SIG-M5 treated with dmso at 0.1 percent for 504 hours (cell line): Measurements from ENCODE around the gene HSPB3.
"Not testable (repeated sequence)": the region's sequence is repeated elsewhere in the genome, so short reads cannot be mapped to it uniquely, and the experiment has no call there.

Experiments
- DNase-seq: peaks from one replicate; lab custom pipeline; 2025; ENCODE audit not compliant: unreplicated experiment; lab: John Stamatoyannopoulos, UW

HSPB3 gene

DNA sequence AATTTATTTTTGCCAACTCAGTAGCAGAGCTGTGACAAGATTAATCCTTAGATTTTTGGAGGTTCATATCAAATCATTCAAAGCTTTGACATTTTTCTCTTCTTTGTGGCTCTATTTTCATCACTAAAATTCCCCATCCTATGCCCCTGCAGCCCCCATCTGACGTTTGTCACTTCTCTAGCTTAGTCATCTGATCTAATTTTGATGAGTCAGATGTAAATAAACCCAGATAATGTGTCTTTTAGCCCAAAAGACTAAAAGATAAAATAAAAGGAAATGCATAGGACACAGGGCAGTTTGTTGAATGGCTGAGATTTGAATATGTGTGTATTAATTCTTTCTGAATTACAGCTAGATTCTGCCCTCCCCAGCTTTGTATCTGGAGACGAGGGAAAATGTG lies 897 bp upstream of the HSPB3 start:
- no peak for DNase-seq

DNA sequence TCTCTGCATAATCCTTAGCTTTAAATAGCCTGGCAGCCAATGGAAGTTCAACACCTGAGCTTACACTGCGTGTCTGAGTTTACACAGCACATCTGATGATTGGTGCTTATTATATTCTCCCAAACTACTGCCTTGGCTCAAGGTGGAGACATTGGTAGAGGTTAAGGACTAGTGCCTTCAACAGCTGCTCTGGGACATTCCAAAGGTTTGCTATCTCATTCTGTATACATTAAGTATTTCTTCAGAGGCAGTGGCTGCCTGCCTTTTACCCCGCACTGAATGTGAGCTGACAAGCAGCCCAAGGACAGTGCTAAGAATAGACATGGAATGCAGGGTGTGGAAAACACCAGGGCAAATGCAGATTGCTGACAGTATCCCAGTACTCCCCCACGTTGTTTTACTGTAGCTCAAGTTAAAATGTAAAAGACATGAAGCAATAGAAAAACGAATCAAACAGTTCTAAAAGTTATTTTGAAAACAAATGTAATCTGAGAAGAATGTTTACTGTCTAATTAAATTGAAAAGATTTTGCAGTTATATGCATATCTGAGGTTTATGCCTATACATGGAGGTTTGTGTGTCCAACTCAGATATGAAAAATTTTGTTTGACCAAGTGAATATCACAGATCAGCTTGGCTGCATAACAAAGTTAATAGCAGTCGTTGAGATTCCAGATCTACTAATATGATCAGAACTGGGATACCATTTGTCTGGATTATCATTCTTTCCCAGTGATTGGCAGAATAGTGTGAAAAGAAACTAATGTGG lies 1.8 kb downstream of the HSPB3 start:
- DNase-seq, result no peak

DNA sequence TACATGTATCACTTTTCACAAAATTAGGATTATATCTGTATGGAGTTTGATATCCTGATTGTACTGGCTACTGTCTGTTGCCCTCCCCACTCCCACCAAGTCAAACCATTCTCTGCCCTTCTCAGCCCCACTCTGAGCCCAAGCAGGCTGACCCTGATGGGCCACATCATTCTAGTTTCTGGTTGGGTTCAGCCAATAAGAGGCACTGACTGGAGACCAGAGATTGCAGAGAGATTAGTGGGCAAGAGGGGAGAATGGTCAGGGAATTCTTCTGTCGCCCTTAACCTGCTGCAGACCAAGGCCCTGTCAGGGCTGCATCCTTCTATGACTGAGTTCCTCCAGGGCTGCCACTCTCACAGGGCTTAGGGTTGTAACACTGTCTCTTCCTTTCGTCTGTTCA lies 2.7 kb downstream of the HSPB3 start:
- no peak for DNase-seq

DNA sequence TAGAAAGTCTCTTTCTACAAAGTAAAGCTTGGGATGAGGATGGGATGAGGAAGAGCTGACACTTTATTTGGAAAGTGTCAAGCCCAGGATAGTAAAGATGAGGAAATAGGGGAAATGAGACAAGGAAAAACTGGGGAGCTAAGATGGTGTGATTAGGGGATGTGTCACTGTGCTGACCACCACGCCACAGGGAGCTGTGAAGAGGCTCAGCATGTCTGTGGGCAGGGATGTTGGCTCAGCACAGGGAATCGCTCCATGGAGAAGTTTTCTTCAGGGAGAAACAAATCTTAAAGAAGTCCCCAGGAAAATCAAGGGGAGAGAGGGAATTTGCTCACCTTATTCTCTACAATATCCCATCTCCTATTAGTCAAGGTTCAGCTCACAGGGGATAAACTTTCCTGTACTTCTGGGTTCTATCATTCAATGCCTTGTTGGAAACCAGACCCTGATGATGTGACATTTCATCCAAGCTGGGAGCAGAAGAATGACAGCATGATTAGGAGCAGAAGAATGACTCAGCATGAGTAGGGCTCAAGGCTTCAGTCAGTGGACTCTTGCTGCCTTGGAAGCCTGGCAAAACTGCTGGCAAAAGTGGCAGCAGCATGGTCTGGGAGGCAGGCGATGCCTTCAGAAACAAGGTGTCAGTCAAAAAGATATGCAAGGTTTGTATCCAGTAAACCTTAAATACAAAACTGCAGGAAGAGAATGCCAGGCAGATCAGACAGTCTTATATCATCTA lies 4.9 kb downstream of the HSPB3 start:
- no peak for DNase-seq

DNA sequence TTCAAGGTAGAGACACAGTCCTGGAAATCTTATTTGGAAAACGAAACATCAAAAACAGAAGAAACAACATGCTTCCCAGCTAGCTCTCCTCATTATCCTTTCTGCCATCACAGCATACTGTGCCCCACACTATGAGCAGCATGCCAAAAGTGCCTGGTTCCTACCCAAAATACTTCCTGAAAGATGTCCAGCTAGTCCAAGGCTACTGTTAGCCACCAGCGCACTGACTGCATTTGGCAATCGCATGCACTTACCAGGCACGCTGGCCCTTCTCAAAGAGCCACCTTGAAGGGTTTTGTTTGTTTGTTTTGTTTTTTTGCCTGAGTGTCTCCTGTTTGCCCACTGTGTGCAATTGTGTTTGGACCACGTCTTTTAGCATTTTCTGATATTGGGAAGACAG lies 6.8 kb downstream of the HSPB3 start:
- DNase-seq, result no peak

DNA sequence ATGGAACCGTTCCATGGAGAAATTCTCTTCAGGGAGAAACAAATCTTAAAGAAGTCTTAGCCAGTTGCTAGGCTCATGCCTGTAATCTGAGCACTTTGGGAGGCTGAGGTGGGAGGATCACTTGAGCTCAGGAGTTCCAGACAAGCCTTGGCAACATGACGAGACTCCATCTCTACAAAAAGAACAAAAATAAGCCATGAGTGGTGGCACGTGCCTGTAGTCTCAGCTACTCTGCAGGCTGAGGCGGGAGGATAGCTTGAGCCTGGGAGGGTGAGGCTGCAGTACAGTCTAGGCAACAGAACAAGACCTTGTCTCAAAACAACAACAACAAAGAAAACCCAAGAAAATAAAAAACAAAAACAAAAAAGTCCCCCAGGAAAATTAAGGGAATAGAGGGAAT lies 8.2 kb downstream of the HSPB3 start:
- no peak for DNase-seq

DNA sequence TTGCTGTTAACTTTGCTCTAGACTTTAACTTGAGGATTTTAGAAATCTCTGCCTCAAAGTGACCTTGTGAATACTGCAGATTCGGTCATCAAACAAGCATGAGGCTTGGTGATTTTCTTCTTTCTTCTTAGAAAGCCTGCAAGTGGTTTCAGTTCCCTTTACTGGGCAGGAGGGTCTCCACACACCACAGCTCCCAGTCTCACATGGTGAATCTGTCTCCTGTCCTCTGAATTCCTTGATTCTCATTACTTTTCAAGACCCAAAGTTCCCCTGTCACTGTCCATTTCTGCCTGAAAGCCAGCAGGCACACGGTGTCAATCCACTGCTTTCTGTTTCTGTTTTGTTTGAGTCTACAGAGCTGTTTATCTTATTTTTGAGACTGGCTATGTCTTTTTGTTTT lies 14.1 kb downstream of the HSPB3 start:
- DNase-seq, result peak; percentile 26

DNA sequence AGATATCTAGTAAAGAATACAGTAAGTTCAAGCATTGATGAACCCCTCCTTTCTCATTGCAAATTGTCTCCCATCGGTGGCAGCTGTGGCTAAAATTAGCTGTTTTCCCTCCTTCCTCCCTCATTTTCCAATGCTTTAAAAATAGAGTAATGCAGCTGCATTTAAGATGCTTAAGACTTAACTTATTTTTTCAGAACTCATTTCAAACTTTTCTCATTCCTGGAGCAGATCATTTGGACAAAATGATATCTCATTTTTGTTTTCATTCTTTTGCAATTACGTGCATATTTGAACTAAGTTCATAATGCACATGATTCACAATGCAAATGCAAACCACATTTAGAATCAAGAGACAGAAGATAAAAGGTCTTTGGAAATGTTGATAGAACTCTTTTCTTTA lies 14.6 kb downstream of the HSPB3 start:
- DNase-seq, result no peak

DNA sequence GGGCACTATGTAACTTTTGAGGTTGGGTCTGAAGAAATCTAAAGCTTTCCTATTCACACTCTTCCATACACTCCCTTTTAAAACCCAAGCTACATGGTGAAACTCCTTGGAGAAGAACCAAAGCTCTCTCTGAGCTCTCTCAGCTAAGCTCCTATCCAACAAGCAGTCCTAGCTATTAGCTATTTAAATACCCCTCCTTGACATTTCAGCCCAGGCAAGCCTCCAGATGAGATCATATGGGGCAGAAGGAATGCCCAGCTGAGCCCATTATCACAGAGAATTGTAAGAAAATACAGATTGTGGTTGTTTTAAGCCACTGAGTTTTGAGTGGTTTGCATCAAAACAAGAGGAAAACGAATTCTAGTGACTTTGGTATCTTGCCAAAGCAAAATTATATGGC lies 15.2 kb downstream of the HSPB3 start:
- DNase-seq, result no peak

DNA sequence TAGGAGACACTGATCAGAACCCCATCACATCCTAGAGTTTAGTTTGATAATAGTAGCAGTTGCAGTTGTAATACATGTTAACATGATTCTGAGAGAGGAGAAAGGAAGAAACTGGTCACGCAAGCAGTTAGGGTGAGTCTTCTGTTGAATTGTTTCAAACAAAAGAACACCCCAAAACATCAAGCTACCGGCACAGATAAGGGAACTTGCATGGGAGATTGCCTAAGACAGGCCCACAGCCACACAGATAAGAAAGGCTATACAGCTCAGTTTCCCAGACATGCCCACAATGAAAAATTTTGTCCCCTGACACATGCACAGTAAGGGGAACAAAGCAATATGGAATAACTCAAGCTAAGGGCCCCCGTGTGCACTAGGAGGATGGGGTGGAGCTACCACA lies 15.9 kb downstream of the HSPB3 start:
- DNase-seq, result no peak

DNA sequence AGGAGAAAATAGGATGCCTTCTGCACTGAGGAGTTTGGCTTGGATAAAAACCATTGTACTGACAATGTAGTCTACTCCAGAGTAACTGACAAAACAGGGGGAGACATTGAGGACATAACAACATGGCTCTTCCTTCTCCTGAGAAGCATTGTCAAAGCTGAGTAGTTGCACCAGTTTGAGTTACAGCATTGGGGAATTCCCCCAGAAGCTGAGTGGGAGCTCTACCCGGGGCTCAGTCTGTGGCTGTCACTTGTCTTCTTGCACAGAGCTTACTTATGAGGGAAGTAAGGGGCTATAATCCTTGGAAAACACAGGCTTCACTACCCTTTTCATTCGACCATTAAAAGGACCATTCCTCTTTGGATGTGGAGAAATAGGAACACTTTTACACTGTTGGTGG lies 21.2 kb downstream of the HSPB3 start:
- DNase-seq, result no peak

DNA sequence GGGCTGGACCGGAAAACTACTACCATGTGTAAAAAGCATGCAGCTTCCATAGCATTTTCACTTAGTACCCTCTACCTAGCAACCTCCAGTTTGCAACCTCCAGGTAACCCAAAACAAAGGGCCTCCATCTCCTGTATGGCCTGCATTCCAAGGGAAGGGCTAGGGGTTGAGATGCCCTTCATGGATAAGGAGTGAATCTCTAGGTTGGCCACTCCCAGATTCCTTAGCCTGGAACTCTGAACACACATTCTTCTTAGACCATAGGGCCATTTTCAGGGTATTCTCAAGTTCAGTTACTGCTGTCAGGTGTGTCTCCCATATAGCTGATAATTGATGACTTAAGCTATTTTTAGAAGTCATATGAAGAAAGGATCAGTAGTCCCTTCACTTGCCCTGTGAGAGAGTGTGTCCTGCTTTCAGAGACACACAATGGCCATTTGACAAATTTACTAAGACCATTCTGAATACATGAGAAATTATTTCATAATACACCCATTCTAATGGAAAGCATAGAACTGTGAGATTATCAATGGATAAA lies 22.5 kb downstream of the HSPB3 start:
- DNase-seq, result no peak

DNA sequence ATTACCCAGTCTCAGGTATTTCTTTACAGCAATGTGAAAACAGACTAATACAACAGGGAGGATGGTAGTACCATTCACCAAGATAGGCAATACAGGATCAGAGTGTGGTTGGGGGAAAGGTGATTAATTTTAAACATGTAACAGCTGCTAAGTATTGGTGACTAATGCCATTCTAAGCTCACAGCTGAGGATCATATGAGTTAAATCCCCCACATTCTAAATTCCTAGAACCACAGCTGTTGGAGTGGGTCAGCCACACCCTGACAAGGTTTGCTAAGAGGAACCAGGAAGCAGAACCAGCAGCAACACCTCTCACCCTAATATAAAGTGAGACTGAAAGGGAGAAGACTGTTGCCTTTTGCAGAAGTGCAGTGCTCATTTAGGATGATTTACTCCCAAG lies 24.8 kb downstream of the HSPB3 start:
- no peak for DNase-seq

DNA sequence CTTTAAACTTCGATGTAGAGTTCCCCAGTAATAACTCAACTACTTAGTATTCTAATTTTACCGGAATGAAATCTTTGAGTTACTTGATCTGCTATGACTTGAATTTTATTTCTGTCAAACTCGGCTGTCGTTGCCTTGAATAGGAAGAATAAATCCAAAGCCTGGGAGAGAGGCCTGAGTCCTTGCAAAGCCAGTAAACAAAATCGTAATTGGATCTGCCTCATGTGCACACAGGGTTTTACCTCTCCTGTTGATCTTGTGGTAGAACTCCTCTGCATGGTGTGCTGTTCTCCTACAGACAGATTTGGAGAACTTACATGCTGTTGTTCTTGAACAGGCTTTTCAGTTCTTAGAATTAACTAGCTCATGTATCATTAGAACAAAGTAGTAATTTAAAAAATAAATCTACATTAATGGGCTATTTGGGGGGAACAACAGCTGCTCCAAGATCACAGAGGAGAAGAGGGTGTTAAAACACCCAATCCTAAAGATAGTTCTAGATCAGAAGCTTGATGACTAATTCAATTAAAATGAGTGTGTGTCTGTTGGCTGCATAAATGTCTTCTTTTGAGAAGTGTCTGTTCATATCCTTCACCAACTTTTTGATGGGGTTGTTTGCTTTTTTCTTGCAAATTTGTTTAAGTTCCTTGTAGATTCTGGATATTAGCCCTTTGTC lies 28.9 kb downstream of the HSPB3 start:
- DNase-seq, result no peak

DNA sequence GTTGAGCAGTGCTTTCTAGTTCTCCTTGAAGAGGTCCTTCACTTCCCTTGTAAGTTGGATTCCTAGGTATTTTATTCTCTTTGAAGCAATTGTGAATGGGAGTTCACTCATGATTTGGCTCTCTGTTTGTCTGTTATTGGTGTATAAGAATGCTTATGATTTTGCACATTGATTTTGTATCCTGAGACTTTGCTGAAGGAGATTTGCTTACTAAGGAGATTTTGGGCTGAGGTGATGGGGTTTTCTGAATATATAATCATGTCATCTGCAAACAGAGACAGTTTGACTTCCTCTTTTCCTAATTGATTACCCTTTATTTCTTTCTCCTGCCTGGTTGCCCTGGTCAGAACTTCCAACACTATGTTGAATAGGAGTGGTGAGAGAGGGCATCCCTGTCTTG lies 30.2 kb downstream of the HSPB3 start:
- not testable (repeated sequence) for DNase-seq

DNA sequence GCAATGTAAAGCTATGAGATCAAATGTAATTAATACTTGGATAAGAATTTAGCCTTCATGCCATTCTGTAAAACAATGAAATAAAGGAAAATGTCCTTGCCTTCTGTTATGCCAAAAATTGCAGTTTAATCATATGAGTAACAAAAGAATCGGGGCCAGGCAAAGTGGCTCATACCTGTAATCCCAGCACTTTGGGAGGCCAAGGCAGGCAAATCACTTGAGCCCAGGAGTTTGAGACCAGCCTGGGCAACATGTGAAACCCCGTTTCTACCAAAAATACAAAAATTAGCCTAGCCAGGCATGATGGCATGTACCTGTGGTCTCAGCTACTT lies 34.1 kb downstream of the HSPB3 start:
- DNase-seq, result not testable (repeated sequence)

DNA sequence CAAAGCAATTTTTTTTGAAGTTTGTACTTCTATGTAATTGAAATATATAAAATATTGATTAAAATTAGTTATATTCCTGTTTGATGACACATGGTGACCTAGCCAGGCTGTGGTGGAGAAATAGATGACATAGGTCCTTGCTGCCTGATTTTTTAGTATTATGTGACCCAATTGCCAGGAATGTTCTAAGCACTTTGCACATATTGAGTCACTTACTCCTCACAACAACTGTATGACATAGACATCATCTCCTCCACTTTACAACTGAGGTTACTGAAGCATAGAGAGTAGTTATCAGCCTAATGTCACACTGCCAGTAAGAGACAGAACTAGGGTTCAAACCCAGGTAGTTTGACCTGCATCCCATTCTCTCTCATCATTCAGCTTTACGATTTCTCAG lies 35.8 kb downstream of the HSPB3 start:
- DNase-seq, result no peak

DNA sequence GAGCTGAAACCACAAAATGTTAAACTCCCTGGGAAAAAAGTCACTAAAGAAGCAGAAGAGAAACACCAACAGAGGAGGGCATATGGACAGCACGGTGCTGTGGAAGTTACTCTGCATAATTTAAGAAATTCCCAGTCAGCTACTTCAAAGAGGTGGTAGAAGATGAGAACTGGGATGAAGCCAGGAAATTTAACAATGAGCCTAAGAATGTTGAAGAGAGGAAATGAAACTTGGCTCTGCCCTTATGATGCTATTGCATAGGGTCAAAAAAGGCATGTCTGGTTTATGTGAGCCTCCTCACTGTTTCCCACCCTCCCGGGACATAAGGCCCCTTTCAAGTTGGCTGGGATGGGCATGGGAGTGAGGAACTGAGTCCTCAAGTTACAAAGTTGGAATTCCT lies 36.7 kb downstream of the HSPB3 start:
- DNase-seq, result no peak

DNA sequence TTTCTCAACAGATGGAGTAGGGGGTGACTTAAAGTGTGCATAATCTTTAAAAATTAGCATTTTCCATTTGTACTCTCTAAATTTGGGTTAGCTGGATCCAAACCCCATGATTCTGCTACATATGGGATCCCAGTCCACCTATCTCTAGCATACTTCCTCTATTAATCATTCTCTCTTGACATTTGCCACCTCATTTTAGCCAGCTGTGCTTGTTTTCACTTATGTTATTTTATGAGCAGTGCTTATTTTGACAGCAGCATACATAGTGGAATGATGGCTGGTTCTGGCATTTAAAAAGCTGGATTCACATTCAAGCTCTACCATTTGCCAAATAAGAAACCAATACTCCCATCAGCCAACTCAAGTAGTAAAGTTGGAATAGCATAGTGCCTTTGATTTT lies 39.5 kb downstream of the HSPB3 start:
- no peak for DNase-seq
